ENCODE results near the gene ACTN2.
"Not testable (repeated sequence)": the region's sequence is repeated elsewhere in the genome, so short reads cannot be mapped to it uniquely, and the experiment has no call there.

The ACTN2 gene

GRCh38 chr1:236654957-236655356 lies 31.3 kb upstream of the ACTN2 start:
- TF ChIP-seq CTCF (IDR thresholded peaks at IDR 0.05; ENCODE audit: borderline replicate concordance, insufficient read depth, low read depth, low read length) = no peak
- H3K4me3 ChIP-seq (ENCODE audit: low read depth, low read length) = no peak overlapping the region

- TF ChIP-seq CTCF (IDR thresholded peaks at IDR 0.05; ENCODE audit: borderline replicate concordance, insufficient read depth, low read depth, low read length) = no peak
- H3K4me3 ChIP-seq (ENCODE audit: low read depth, low read length) = no peak overlapping the region
Measured at GRCh38 chr1:236657398-236657797, 28.9 kb upstream of the ACTN2 start.

GRCh38 chr1:236659792-236660587 lies 26.3 kb upstream of the ACTN2 start:
- TF ChIP-seq CTCF (IDR thresholded peaks at IDR 0.05; ENCODE audit: borderline replicate concordance, insufficient read depth, low read depth, low read length) = no peak
- H3K4me3 ChIP-seq (ENCODE audit: low read depth, low read length) = no peak overlapping the region

- TF ChIP-seq CTCF (IDR thresholded peaks at IDR 0.05; ENCODE audit: borderline replicate concordance, insufficient read depth, low read depth, low read length) = no peak
- no peak overlapping the region for H3K4me3 ChIP-seq (ENCODE audit: low read depth, low read length)
Measured at GRCh38 chr1:236663934-236664333, 22.4 kb upstream of the ACTN2 start.

- H3K4me3 ChIP-seq (ENCODE audit: low read depth, low read length) = not testable (repeated sequence)
Measured at GRCh38 chr1:236668909-236669308, 17.4 kb upstream of the ACTN2 start.

- no peak for TF ChIP-seq CTCF (IDR thresholded peaks at IDR 0.05; ENCODE audit: borderline replicate concordance, insufficient read depth, low read depth, low read length)
- H3K4me3 ChIP-seq (ENCODE audit: low read depth, low read length) = no peak overlapping the region
Measured at GRCh38 chr1:236670060-236670459, 16.2 kb upstream of the ACTN2 start.

GRCh38 chr1:236673289-236673919 lies 12.9 kb upstream of the ACTN2 start:
- TF ChIP-seq CTCF (IDR thresholded peaks at IDR 0.05; ENCODE audit: borderline replicate concordance, insufficient read depth, low read depth, low read length) = no peak
- H3K4me3 ChIP-seq (ENCODE audit: low read depth, low read length) = no peak overlapping the region
